SIG-M5 treated with dmso at 0.1 percent for 504 hours (cell line): Measurements from ENCODE around the gene CNTN1.

Experiments
- DNase-seq: peaks from one replicate; lab custom pipeline; 2025; ENCODE audit not compliant: unreplicated experiment; lab: John Stamatoyannopoulos, UW

Gene CNTN1

GRCh38 chr12:40957417-40957816 lies 265.2 kb downstream of the CNTN1 start:
- no peak for DNase-seq

DNA sequence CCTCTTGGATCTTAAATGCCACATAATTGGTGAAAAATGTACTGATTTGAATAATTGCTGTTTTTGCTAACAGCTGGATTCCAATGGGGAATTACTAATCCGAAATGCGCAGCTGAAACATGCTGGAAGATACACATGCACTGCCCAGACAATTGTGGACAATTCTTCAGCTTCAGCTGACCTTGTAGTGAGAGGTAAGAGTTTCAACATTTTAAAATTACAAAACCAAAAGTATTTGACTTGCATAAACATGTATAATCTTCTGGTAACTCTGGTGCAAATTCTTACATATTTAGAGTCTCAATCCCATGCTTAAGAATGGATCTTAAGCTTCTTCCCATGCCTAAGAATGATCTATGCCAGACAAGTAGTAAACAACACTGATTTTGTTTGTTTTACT lies 266.8 kb downstream of the CNTN1 start:
- no peak for DNase-seq

GRCh38 chr12:40963751-40964150 lies 271.5 kb downstream of the CNTN1 start:
- DNase-seq: no peak

DNA sequence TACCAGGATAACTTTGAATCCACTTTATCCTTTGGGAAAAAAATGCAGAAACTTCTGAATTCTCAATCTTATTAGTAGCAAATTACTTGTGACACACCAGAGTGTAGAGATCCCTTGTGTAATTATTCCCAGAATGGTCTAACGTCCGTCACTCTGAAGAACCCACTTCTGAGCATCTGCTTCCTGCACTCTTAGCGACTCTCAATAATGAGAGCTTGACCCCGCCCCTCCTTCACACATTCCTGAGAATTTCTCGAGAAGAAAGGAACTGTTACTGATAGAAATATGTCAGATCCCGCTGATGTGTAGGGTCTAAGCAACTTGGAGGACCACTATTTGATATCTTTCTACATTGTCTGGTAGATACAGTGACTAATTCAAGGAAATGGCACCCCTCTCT lies 277.6 kb downstream of the CNTN1 start:
- no peak for DNase-seq

DNA sequence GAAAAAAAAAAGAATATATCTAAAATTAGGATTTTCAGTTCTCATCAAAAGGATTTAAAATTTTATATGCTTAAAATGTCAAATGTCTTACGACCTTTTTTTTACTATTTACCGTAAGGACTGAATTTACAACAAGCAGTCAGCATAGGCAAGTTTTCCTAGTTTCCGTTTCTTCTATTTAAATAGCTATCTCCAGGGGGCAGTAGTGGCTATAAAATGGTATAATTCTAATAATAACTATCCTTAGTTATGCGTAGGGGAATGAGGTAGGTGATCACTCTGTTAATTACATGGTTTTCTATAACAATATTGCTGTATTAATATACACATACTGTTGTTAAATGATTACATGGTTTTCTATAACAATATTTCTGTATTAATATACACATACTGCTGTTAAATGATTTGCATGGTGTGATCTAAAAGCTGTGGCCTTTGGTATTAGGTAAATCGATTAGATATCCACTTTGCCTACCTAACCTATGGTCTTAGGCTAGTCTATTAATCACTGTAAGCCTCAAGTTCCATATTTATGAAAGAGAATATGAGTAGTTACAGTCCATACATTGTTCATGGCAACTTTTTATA lies 278.2 kb downstream of the CNTN1 start:
- DNase-seq: peak; percentile 26

- no peak for DNase-seq
Measured at GRCh38 chr12:40971911-40972310, 279.7 kb downstream of the CNTN1 start.

DNA sequence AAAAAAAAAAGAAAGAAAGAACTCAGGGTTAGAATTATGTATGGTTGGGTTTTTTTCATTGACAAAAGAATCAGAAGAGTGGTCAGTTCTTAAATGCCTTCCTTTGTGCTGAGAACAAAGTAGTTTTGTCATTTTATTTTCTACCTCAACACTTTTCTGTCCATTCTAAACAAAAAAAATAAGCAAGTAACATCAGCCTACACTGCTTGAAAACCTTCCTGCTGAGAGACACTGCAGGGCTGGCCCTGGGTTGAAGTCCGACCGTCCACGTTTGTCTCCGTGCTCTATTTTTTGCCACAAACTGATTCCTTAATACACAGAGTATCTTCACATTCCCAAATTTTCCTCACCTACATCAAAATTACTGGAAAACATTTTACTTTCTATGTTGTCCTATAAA lies 284.3 kb downstream of the CNTN1 start:
- DNase-seq: no peak

GRCh38 chr12:40980427-40980961 lies 288.3 kb downstream of the CNTN1 start:
- no peak for DNase-seq

DNA sequence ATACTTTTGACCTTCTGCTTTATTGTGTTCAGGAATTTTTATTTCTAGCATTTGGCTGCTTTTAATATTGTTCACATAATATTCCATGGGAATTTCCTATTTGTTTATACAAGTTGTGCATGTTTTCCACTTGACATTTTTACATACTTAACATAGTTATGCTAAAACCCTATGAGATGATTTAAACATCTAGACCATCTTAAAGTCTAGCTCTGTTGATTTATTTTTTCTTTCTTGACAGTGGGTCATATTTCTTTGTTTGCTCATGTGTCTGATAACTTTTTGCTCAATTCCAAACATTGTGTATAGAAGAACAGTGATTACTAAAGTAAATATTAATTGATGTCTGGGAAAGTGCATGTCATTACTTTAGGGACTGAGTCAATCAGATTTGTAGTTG lies 293.8 kb downstream of the CNTN1 start:
- DNase-seq: no peak

GRCh38 chr12:40988355-40988754 lies 296.1 kb downstream of the CNTN1 start:
- no peak for DNase-seq

- no peak for DNase-seq
Measured at GRCh38 chr12:40988824-40989223, 296.6 kb downstream of the CNTN1 start.

- DNase-seq: no peak
Measured at GRCh38 chr12:40989785-40990184, 297.5 kb downstream of the CNTN1 start.

- DNase-seq: no peak
Measured at GRCh38 chr12:40992158-40992557, 299.9 kb downstream of the CNTN1 start.

GRCh38 chr12:40992674-40993073 lies 300.4 kb downstream of the CNTN1 start:
- DNase-seq: no peak

DNA sequence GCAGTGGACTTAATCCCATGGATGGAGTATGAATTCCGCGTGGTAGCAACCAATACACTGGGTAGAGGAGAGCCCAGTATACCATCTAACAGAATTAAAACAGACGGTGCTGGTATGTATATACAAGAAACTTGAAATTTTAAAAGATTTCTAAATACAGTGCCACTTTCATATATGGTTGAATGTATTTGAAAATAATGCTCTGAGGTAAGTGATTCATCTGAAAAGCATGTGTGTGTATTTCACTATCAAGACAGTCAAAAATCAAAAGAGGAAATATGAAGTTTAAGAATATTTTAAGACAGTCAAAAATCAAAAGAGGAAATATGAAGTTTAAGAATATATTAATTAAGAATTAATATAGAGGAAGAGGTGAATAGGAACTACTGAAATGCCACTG lies 300.9 kb downstream of the CNTN1 start:
- no peak for DNase-seq

DNA sequence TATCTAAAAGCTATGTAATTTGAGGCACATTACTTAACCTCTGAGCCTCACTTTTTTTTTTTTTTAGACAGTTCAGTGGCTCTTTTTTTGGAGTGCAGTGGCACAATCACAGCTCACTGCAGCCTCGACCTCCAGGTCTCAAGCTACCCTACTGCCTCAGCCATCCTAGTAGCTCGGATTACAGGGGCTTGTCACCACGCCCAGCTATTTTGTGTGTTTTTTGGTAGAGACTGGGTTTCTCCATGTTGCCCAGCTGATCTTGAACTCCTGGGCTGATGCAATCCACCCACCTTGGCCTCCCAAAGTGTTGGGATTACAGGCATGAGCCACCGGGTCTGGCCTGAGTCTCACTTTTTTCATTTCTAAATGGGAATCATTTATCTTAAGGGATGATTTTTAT lies 303.9 kb downstream of the CNTN1 start:
- DNase-seq: no peak

GRCh38 chr12:40999210-40999609 lies 307.0 kb downstream of the CNTN1 start:
- no peak for DNase-seq

DNA sequence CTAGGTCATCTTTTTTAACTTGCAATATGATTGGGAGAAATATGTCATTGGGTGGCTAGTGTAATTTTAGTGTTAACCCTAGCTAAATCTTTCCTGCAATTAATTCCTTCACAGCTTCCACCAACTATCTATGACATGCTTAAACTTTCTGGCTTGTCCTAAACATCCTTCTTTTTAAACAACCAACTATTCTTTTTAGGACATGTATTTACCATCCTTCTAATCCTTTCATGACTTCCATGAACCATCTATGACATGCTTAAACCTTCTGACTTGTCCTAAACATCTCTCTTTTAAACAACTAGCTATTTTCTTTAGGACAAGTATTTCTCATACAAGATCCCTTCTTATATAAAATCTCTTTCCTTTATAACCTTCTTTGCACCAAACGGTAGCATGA lies 316.2 kb downstream of the CNTN1 start:
- no peak for DNase-seq

GRCh38 chr12:41011939-41012338 lies 319.7 kb downstream of the CNTN1 start:
- DNase-seq: no peak

DNA sequence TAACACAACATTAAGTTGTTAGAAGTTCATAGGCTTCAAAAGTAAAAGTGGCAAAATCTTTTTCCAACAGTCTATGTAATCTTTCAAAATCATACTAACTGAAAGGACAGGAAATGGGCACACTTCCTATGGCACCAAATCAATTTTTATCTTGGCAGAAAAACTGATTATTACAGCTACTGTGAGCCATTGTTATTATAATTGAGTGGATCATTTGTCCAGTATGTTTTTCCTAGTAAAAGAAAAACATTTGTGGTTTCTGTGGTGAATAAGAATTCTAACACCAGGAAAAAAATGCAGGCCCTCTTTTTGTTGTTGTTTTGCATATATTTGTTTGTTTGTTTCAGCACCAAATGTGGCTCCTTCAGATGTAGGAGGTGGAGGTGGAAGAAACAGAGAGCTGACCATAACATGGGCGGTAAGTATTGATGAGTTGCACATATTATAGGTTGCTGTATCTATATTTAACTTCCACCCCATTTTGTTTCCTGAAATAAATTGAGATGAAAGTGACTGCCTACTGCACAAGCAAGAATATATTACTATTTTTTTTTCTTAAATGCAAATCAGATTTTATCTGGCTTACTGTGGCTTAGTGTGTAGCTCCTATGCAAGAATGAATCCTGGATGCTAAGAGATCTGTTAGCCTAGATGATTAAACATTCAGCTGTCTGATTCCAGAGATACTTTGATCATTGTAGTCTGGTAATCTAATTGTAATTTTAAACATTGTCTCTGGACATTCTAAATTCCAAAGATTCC lies 321.8 kb downstream of the CNTN1 start:
- no peak for DNase-seq

DNA sequence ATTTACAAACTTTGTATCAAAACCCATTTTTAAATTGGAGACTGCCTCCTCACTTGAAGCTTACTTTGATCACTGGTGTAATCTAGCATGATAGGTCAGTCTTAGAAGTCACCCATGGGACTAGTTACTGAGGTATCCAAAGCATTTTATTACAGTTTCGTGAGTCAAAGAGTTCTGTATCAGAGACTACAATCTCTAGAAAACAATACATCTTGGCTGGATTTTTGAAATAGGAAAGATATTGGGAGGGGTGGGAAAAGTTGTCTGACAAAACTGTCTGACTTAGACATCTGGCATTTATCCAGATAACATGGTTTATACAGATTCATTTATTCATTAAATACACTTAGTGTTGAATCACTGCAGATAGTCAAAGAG lies 322.4 kb downstream of the CNTN1 start:
- no peak for DNase-seq

DNA sequence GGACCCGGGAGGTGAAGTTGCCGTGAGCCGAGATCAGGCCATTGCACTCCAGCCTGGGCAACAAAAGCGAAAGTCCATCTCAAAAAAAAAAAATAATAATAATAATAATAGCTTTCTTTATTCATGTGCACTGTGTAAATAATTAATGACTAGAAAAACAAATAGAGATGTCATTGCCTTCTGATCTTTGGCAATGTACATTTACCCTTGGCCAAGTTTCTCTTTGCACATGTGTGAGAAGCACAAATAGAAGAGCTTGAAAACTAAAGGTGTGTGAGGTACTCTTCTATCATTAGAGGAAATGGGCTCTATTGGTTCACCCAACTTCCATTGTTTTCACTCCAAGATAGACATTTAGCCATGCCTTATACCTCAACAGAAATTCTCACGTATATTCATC lies 325.8 kb downstream of the CNTN1 start:
- DNase-seq: no peak

- no peak for DNase-seq
Measured at GRCh38 chr12:41019461-41019860, 327.2 kb downstream of the CNTN1 start.
